Sigmoid colon (tissue), 7 donors: ENCODE measurements around the gene OR9G4. TPM values are rescaled to one million over a fixed set of nuclear protein-coding genes. Genes with fewer than 3 reads are reported as not detected.
A peak's percentile ranks its signal among the peaks of the same experiment; 100 is the strongest.

Experiments
- DNase-seq: peaks from one replicate; pipeline ENCODE4 v3.0.0-alpha.2; 2019
- H3K27ac ChIP-seq, 4 donors: fragments of 200-600 bp; sonication (generic); one replicate each; pipeline ENCODE4 v1.5.1; 2016 to 2019; ENCODE audit warnings: mild to moderate bottlenecking in 1 of 4
- H3K27me3 ChIP-seq, 3 donors: fragments of 200-600 bp; sonication (generic); one replicate each; pipeline ENCODE4 v1.5.1; 2019; ENCODE audit warnings: mild to moderate bottlenecking in 1 of 3
- H3K36me3 ChIP-seq, 4 donors: fragments of 200-600 bp; sonication (generic); one replicate each; pipeline ENCODE4 v1.5.1; 2016 to 2019
- H3K4me1 ChIP-seq, 4 donors: fragments of 200-600 bp; sonication (generic); one replicate each; pipeline ENCODE4 v1.5.1; 2017 to 2019
- H3K4me3 ChIP-seq, 4 donors: fragments of 200-600 bp; sonication (generic); one replicate each; pipeline ENCODE4 v1.5.1; 2017 to 2019; ENCODE audit warnings: mild to moderate bottlenecking in 2 of 4, moderate library complexity in 1 of 4
- H3K9me3 ChIP-seq, 4 donors: fragments of 200-600 bp in 3 of 4; sonication (generic) in 3 of 4; one replicate each; pipeline versions ENCODE4 v1.5.1 to v1.6.1; 2013 to 2019
- EP300 ChIP-seq, 4 donors: sonication (generic); formaldehyde crosslinking; IDR thresholded peaks; one replicate each; pipeline ENCODE4 v1.6.1; 2017; ENCODE audit warnings: antibody characterized with exemption in 4 of 4
- POLR2A ChIP-seq, 2 donors: fragments of 450-650 bp; IDR thresholded peaks; one replicate each; pipeline ENCODE4 v1.6.1; 2016; ENCODE audit warnings: antibody characterized with exemption in 2 of 2, mild to moderate bottlenecking in 2 of 2, moderate library complexity in 2 of 2
- POLR2AphosphoS5 ChIP-seq, 4 donors: sonication (generic); formaldehyde crosslinking; IDR thresholded peaks; one replicate each; pipeline ENCODE4 v1.6.1; 2017; ENCODE audit warnings: antibody characterized with exemption in 4 of 4
- WGBS, 2 donors: extraction: QIAGEN DNeasy Blood & Tissue Kit; methylation state at CpG; one replicate each; pipeline ENCODE4 v1.1.7; 2013; 5-methylcytosine and 5-hydroxymethylcytosine counted together
- intact Hi-C: fragments of 100-400 bp; cut with DNase I; formaldehyde crosslinking; loops from one replicate; pipeline ENCODE4 v1.15.1; 2023
- polyA plus RNA-seq, 3 donors: library from polyadenylated mRNA; stranded (reverse); fragments of 200-250 nt; gene quantifications; one replicate each; pipeline ENCODE4 v1.2.3, GENCODE V29; 2013
- total RNA-seq, 4 donors: library from RNA; depleted of rRNA; stranded (reverse); fragments of >200 nt; gene quantifications; one replicate each; pipeline ENCODE4 v1.1.0, GENCODE V29; 2016
- TF ChIP-seq, protein P1 (sequence below), 4 experiments: fragments of 450-650 bp in 3 of 4; fragments of 200-600 bp in 1 of 4; IDR thresholded peaks; one replicate each; pipeline ENCODE4 v1.5.1; 2016 to 2019; ENCODE audit warnings: antibody characterized with exemption in 4 of 4, mild to moderate bottlenecking in 3 of 4, moderate library complexity in 2 of 4
- donor health status: healthy with polysubstance abuse.
- donor health status: Bipolar disorder and iron deficiency.
- donor health status: healthy.

The OR9G4 gene
- total RNA-seq: not detected
- polyA plus RNA-seq: not detected

DNA sequence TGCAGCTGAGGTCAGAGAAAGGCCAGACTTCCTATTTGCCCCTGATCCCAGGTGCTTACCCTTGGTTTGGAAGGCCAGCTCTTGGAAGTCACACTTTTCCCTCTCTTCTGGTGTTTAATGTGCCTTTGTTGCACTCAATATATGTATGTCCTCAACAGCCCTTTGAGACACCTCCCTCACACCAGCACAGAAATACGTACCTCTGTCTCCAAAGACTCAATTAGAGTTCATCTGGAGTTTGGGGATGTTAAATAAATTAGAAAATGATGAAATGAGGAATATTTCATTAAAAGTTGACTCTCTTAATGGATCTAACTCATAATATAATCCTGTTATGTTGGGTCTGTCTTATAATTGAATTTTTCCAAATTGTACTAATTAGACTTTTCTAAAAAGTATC, at the start of gene OR9G4:
Gene OR9G4, minus strand, starts transcription at position 101 of the 400 bp plus-strand sequence. CDS start 4,931 bp downstream, outside the sequence.
- Histone ChIP-seq H3K9me3 (no peaks in the 10 kb centered on the region), H3K36me3 (no peaks in the 10 kb centered on the region), H3K27ac (no peak within 1 kb of the TSS), H3K4me1 (no peaks in the 10 kb centered on the region), H3K27me3 (no peaks in the 10 kb centered on the region), H3K4me3 (no peak within 1 kb of the TSS)
- intact Hi-C loops: no loop called here
- 69 to 82% methylated on average over 1 of the region's 1 CpG for WGBS, 2 donors
- TF ChIP-seq EP300 (IDR thresholded peaks at IDR 0.05) (no peak), POLR2A (IDR thresholded peaks at IDR 0.05) (no peak), POLR2AphosphoS5 (IDR thresholded peaks at IDR 0.05) (no peak)
- TF ChIP-seq, protein P1, sequence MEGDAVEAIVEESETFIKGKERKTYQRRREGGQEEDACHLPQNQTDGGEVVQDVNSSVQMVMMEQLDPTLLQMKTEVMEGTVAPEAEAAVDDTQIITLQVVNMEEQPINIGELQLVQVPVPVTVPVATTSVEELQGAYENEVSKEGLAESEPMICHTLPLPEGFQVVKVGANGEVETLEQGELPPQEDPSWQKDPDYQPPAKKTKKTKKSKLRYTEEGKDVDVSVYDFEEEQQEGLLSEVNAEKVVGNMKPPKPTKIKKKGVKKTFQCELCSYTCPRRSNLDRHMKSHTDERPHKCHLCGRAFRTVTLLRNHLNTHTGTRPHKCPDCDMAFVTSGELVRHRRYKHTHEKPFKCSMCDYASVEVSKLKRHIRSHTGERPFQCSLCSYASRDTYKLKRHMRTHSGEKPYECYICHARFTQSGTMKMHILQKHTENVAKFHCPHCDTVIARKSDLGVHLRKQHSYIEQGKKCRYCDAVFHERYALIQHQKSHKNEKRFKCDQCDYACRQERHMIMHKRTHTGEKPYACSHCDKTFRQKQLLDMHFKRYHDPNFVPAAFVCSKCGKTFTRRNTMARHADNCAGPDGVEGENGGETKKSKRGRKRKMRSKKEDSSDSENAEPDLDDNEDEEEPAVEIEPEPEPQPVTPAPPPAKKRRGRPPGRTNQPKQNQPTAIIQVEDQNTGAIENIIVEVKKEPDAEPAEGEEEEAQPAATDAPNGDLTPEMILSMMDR (IDR thresholded peaks at IDR 0.05): no peak
- no peak for DNase-seq

DNA sequence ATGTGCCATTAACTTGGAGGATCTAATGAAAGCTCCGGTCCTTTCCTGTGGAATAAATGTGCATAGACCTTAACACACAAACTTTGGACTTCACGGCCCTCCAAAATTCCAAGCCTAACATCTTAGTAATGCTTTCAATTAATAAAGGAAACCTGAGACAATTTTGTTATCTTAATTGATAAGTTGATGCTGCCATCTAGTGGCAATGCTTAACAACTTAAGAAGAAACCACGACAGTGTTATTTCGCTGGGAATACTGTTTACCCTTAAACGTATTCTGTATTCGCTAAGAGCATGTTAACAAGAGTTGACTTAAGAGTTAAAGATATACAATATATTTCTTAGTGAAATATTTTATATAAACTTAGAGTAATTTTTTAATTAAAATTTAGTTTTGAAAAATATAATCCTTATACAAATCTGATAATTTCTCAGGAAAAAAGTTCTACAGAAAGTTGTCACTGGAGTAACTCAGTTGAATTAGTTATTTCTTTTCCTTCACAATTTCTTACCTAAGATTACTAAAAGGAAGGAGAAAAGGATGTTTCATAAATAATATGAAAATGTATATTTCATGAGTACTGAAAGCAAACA, 35.0 kb upstream of the OR9G4 start:
- H3K27ac ChIP-seq: no peak overlapping the region
- intact Hi-C loops: no loop called here
- H3K36me3 ChIP-seq: no peaks in the 10 kb centered on the region
- no peaks in the 10 kb centered on the region for H3K9me3 ChIP-seq
- H3K4me1 ChIP-seq: no peaks in the 10 kb centered on the region
- WGBS, 2 donors: 5 to 11% methylated on average over 6 of the region's 6 CpGs
- no peak overlapping the region for H3K4me3 ChIP-seq
- no peak for DNase-seq
- no peaks in the 10 kb centered on the region for H3K27me3 ChIP-seq
- no peak for TF ChIP-seq POLR2A (IDR thresholded peaks at IDR 0.05)
- TF ChIP-seq, protein P1 (IDR thresholded peaks at IDR 0.05): peak in 3 of 4 experiments; percentile 15 to 48 (median 42)

DNA sequence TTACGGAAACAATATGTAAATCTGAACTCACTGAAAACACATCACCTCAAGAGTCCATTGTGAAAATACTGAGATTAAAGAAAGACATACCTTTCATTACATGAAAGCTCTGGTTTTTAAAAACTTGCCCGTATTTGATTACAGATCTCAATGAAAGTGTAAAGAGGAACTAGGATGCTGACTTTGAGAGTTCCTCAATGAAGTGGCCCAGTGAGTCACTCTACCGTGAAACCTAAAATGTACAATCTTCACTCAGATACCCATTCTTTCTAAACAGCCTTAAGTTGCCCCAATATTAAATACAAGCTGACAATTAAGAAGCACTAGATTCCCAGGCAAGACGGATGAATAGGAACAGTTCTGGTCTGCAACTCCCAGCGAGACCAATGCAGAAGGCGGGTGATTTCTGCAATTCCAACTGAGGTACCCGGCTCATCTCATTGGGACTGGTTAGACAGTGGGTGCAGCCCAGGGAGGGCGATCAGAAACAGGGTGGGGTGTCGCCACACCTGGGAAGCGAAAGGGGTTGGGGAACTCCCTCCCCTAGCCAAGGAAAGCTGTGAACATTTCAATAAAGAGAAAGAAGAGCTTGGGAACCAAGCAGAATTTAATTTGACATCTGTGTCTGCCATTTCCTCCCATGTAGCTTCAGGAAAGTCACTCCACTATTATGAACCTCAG, 33.8 kb upstream of the OR9G4 start:
- no peak for DNase-seq
- Histone ChIP-seq H3K4me1 (no peaks in the 10 kb centered on the region), H3K9me3 (no peaks in the 10 kb centered on the region), H3K27ac (no peak overlapping the region), H3K36me3 (no peaks in the 10 kb centered on the region), H3K27me3 (no peaks in the 10 kb centered on the region), H3K4me3 (no peak overlapping the region)
- TF ChIP-seq, protein P1 (IDR thresholded peaks at IDR 0.05): no peak
- TF ChIP-seq EP300 (IDR thresholded peaks at IDR 0.05): no peak
- TF ChIP-seq POLR2AphosphoS5 (IDR thresholded peaks at IDR 0.05): no peak
- TF ChIP-seq POLR2A (IDR thresholded peaks at IDR 0.05): no peak
- WGBS, 2 donors: 89 to 90% methylated on average over 10 of the region's 10 CpGs
- intact Hi-C loops: no loop called here

DNA sequence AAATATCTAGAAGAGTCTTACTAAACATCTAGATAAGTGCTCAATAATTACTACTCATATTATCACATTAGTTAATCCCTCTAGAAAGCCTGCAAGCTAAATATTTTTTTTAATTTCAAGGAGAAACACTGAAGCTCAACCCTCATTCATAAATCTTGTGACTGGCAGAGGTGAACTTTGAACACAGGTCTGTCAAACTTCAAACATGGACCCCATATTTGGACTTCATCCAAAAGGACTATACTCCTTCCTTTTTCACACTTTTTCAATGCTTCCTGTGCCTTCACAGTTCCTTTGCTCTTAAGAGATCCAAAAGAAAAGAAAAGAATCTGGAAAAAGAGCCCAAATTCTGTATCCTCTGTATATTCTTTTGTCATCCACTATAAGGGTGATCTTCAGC, 28.3 kb upstream of the OR9G4 start:
- H3K9me3 ChIP-seq: no peaks in the 10 kb centered on the region

More for the DNA sequence above, 28.3 kb upstream of the OR9G4 start:
- intact Hi-C loops: no loop called here
- Histone ChIP-seq H3K4me3 (no peak overlapping the region), H3K4me1 (no peaks in the 10 kb centered on the region), H3K36me3 (no peaks in the 10 kb centered on the region), H3K27ac (no peak overlapping the region), H3K27me3 (no peaks in the 10 kb centered on the region)
- TF ChIP-seq POLR2AphosphoS5 (IDR thresholded peaks at IDR 0.05): no peak
- no peak for TF ChIP-seq EP300 (IDR thresholded peaks at IDR 0.05)
- TF ChIP-seq, protein P1 (IDR thresholded peaks at IDR 0.05): no peak
- no peak for TF ChIP-seq POLR2A (IDR thresholded peaks at IDR 0.05)
- DNase-seq: no peak
